Stomach smooth muscle (tissue), 2 donors: ENCODE results near the gene JPT1.
"Not testable (repeated sequence)": the region's sequence is repeated elsewhere in the genome, so short reads cannot be mapped to it uniquely, and the experiment has no call there.

Experiments used
- H3K27ac ChIP-seq: one replicate; pipeline ENCODE4 v1.7.0; 2013; ENCODE audit warnings: mild to moderate bottlenecking, low read length, inconsistent platforms
- H3K27me3 ChIP-seq, 2 donors: one replicate each; pipeline ENCODE4 v1.7.0; 2013; ENCODE audit warnings: low read length in 2 of 2; ENCODE audit not compliant: insufficient read depth in 2 of 2, control insufficient read depth in 1 of 2
- H3K36me3 ChIP-seq, 2 donors: one replicate each; pipeline ENCODE4 v1.7.0; 2013; ENCODE audit warnings: low read length in 2 of 2; ENCODE audit not compliant: control insufficient read depth in 2 of 2, insufficient read depth in 2 of 2
- H3K4me1 ChIP-seq: one replicate; pipeline ENCODE4 v1.7.0; 2013; ENCODE audit warnings: low read length; ENCODE audit not compliant: control insufficient read depth, insufficient read depth
- H3K4me3 ChIP-seq, 2 donors: one replicate each; pipeline ENCODE4 v1.7.0; 2013; ENCODE audit warnings: low read length in 2 of 2
- H3K9ac ChIP-seq, 2 donors: one replicate each; pipeline ENCODE4 v1.7.0; 2013; ENCODE audit warnings: low read length in 2 of 2, mild to moderate bottlenecking in 1 of 2
- H3K9me3 ChIP-seq, 2 donors: one replicate each; pipeline ENCODE4 v1.7.0; 2013; ENCODE audit warnings: low read length in 2 of 2; ENCODE audit not compliant: control insufficient read depth in 2 of 2
- donor health status: healthy.
- donor health status: Pancreatic carcinoma.

Gene JPT1

DNA sequence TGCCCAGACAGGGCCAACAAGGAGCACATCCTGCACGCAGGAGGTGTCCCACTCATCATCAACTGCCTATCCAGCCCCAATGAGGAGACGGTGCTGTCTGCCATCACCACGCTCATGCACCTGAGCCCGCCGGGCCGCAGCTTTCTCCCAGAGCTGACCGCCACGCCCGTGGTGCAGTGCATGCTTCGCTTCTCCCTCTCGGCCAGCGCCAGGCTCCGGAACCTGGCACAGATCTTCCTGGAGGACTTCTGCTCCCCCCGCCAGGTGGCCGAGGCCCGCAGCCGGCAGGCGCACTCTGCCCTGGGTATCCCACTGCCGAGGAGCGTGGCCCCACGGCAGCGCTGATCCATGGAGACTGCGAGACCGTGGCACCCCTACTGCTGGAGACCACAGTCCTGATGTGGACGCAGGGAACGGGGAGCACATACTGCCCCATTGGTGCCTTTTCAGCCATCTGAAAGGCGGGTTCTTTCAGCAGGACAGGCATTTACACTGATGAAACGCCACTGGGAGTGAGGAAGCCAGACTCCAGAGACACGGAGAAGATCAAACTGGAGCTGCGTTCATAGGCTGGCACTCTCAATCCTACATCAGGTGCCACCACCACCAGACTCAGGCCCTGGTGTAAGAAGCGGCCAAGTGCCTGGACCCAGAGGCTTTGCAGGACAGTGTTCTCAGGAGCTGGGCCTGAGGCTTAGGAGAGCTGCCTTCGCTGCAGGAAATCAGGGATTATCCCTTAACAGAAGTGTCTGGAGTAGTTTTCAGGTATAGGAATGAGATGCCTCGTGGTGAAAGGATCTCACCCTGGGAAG, 25.4 kb downstream of the JPT1 start:
- Histone ChIP-seq H3K9me3 (no peaks in the 10 kb centered on the region), H3K9ac (no peak overlapping the region), H3K27me3 (no peaks in the 10 kb centered on the region), H3K4me1 (peaks cover 8% of the 10 kb centered on the region), H3K4me3 (no peak overlapping the region), H3K27ac (no peak overlapping the region), H3K36me3 (peaks cover 0 to 4% of the 10 kb centered on the region in 2 donors)

DNA sequence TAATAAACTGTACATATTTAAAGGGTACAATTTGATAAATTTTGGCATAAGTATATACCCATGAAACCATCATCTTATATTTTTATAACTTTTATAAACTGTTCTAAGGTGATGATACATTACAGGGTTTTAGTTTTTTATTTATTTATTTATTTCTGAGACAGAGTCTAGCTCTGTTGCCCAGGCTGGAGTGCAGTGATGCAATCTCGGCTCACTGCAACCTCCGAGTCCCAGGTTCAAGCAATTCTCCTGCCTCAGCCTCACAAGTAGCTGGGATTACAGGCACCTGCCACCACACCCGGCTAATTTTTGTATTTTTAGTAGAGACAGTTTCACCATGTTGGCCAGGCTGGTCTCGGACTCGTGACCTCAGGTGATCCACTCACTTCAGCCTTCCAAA, 26.4 kb downstream of the JPT1 start:
- H3K27ac ChIP-seq, H3K9me3 ChIP-seq, H3K27me3 ChIP-seq, H3K4me1 ChIP-seq, H3K9ac ChIP-seq, H3K36me3 ChIP-seq, H3K4me3 ChIP-seq: not testable (repeated sequence)

DNA sequence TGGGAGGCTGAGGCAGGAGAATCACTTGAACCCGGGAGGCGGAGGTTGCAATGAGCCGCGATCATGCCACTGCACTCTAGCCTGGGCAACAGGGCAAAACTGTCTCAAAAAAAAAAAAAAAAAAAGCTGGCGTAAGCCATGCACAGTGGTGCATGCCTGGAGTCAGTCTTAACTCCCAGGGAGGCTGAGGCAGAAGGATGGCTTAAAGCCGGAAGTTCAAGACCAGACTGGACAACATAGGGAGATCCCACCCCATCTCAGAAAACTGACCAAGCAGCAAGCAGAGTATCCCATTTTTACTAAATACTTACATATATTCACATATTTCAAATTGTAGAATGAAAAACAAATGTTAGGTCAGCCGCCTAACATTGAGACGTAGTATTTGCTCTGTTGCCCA, 27.4 kb downstream of the JPT1 start:
- Histone ChIP-seq H3K4me3 (no peak overlapping the region), H3K4me1 (peaks cover 8% of the 10 kb centered on the region), H3K27me3 (no peaks in the 10 kb centered on the region), H3K36me3 (peaks cover 0 to 4% of the 10 kb centered on the region in 2 donors), H3K9ac (no peak overlapping the region), H3K27ac (no peak overlapping the region), H3K9me3 (no peaks in the 10 kb centered on the region)

DNA sequence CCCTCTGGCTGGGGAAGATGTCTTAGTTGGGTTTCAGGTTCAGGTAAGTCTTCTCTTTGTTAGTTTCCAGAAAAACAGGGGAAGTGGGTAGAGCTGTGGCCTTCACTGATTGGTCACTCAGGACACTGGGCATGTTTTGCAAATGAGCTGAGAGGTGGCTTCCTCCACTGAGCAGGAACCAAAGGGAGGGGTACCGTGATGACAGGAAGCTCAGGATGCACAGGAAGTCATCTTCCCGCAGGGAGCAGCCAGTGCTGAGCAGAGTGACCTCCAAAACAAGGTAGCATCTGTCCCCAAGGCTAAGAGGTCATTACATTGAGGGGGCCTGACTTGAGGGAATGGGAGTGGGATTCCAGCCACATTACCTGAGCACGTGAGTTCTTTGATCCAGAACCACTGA, 28.3 kb downstream of the JPT1 start:
- Histone ChIP-seq H3K36me3 (peaks cover 2 to 4% of the 10 kb centered on the region in 2 donors), H3K9me3 (no peaks in the 10 kb centered on the region), H3K9ac (no peak overlapping the region), H3K4me1 (peaks cover 8% of the 10 kb centered on the region), H3K4me3 (no peak overlapping the region), H3K27ac (no peak overlapping the region), H3K27me3 (no peaks in the 10 kb centered on the region)

DNA sequence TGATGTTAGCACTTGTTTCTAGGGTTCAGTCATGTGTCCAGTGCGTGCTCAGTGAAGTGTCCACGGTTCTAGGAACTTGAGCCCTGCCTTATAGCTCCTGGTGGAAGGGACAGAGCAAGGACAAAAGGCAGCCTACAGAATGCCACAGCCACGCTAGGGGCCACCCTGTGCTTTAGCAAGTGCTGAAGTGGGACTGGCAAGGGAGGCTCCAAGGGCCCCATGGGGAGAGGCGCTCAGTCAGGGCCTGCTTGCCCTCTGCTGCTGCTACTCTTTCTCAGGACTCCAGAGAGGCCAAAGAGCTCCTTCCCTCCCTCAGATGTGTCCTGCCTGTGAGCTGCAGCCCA, 29.5 kb downstream of the JPT1 start:
- Histone ChIP-seq H3K27ac (no peak overlapping the region), H3K36me3 (peaks cover 5 to 6% of the 10 kb centered on the region in 2 donors), H3K4me1 (peaks cover 2% of the 10 kb centered on the region), H3K4me3 (no peak overlapping the region), H3K9ac (no peak overlapping the region), H3K9me3 (no peaks in the 10 kb centered on the region), H3K27me3 (no peaks in the 10 kb centered on the region)

DNA sequence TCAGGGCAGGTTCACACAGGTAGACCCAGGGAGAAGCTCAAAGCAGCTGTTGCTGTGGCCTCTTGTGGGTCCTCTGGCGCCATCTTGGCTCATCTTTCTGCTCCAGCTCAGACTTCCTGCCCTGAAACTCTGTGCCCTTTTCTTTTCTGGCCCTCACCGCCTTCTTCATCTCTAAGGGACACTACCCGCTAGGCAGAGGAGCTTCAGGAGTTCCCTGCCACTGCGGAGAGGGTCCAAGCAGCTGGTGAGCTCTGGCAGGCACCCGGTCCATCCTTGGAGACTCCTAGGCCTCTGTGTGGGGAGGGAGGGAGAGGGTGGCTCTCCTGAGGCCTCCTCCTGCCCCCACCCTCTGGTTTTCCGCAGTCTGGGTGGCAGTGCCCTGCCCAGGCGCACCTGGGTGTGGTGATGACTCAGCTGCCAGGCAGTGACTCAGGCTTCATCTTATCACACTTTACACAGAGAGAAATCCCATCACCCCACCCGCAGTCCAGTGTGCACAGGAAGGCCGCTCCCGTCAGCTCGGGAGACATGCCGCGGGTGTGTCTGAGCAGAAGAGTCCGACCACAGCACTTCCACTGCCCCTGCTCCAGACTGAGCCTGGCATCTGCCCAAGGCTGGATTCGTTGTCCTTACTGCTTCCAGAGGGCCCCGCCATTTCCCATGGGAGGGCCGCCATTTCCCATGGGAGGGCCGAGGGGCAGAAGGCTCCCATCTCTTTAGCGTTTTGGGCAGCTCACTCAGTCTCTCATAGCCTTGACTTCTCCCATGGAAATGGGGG, 30.1 kb downstream of the JPT1 start:
- no peak overlapping the region for H3K9ac ChIP-seq
- H3K27ac ChIP-seq: no peak overlapping the region
- H3K36me3 ChIP-seq: peaks cover 4 to 5% of the 10 kb centered on the region in 2 donors
- H3K9me3 ChIP-seq: no peaks in the 10 kb centered on the region
- H3K4me1 ChIP-seq: peaks cover 2% of the 10 kb centered on the region
- no peaks in the 10 kb centered on the region for H3K27me3 ChIP-seq
- no peak overlapping the region for H3K4me3 ChIP-seq

DNA sequence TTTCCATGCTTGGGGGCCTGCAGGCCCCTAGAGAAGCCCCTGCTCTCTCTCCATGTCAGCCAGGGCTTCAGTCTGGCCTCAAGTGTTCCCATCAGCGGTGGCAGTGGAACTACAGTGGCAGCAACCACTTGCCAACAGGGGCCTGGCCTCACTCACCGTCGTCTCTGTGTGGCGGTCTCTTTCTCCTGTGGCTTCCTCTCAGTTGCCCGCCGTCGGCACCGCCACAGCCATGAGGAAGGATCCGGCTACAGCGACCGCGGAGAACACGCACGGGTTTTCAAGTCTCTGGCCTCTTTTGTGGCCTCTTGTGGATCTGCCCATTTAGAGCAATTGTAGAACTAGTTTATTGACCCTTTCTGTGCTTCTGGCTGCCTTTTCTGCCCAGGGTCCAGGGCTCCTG, 36.0 kb downstream of the JPT1 start:
- H3K4me1 ChIP-seq: peaks cover 24% of the 10 kb centered on the region
- H3K36me3 ChIP-seq: peaks cover 3 to 5% of the 10 kb centered on the region in 2 donors
- no peak overlapping the region for H3K9ac ChIP-seq
- no peak overlapping the region for H3K4me3 ChIP-seq
- no peaks in the 10 kb centered on the region for H3K27me3 ChIP-seq
- H3K9me3 ChIP-seq: no peaks in the 10 kb centered on the region
- H3K27ac ChIP-seq: no peak overlapping the region

DNA sequence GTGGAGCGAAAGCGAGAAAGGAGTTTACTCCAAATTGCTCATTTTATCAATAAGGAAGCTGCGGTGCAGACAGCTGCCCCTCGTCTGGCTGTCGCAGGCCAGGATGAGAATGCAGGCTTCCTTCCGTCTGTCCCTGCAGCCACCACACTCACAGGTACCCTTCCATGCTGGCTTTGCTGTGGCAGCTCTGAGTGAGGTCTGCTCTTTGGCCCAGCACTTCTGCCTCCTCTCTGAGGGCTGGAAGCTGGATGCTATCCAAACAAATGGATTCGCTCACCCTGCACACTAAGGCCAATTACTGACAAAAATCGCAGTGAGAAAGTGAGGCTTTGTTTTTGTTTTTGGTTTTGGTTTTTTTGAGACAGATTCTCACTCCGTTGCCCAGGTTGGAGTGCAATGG, 37.6 kb downstream of the JPT1 start:
- Histone ChIP-seq H3K27ac (no peak overlapping the region), H3K36me3 (peaks cover 3 to 5% of the 10 kb centered on the region in 2 donors), H3K9me3 (no peaks in the 10 kb centered on the region), H3K27me3 (no peaks in the 10 kb centered on the region), H3K4me1 (peaks cover 24% of the 10 kb centered on the region), H3K9ac (no peak overlapping the region), H3K4me3 (no peak overlapping the region)

DNA sequence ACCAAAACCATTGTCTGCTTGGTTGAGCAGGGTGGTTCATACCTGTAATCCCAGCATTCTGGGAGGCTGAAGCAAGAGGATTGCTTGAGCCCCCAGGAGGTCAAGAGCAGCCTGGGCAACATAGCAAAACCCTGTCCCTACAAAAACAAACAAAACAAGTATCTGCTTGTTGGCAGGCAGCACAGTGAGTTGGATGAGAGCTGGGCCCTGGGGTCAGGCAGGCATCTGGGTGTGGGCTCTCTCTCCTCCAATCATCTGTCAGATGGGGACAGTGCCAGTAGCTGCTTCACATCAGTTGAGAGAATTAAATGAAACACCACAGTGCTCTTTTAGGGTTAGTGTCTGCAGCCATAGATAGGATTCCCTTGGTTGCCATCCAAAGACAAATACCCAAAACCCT, 38.8 kb downstream of the JPT1 start:
- peaks cover 0 to 2% of the 10 kb centered on the region in 2 donors for H3K36me3 ChIP-seq
- H3K4me1 ChIP-seq: peaks cover 23% of the 10 kb centered on the region
- no peaks in the 10 kb centered on the region for H3K9me3 ChIP-seq
- H3K27me3 ChIP-seq: no peaks in the 10 kb centered on the region
- H3K27ac ChIP-seq: no peak overlapping the region
- no peak overlapping the region for H3K9ac ChIP-seq
- no peak overlapping the region for H3K4me3 ChIP-seq

DNA sequence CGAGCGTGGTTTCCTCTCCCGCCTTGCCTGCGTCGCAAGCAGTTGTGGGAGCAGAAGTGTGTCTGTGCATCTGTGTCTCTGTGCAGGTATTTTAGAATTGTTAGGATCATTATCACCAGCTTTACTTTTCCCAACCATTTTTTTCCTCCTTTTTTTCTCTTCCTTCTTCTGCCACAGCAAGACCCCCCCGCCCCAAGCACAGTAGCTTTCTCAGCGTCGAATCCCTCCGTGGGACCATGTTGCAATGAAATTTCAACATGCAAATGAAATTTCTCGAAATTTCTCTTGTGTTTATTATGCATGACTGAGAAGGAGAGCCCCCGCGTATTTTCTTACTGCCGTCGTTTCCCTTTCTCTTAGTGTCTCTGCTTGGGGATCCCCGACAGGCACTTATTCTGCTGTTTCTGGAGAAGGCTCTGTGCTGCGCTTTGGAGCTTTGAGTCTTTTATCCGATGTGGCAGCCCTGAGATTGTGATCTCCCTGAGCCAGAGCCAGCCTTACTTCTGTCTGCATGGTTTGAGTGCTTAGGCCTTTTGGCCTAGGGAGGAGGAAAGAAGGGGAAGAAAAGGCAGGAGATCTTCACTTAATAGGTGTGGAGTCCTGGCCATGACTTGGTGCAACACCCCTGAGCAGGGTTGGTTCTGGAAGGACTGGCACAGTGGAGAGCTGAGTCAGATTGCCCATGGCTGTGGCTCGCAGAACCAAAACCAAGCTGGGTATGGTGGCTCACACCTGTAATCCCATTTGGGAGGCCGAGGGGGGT, 39.6 kb downstream of the JPT1 start:
- peaks cover 0 to 2% of the 10 kb centered on the region in 2 donors for H3K36me3 ChIP-seq
- H3K4me3 ChIP-seq: peak overlapping the region; percentile 66 to 83
- H3K27me3 ChIP-seq: no peaks in the 10 kb centered on the region
- H3K9me3 ChIP-seq: no peaks in the 10 kb centered on the region
- H3K9ac ChIP-seq: peak overlapping the region; percentile 40 to 73
- H3K4me1 ChIP-seq: peaks cover 28% of the 10 kb centered on the region
- peak overlapping the region; percentile 67 for H3K27ac ChIP-seq
